Measurements from ENCODE around the gene MLLT3.

Gene MLLT3

GRCh38 chr9:20496328-20496727 is 126.0 kb downstream of the MLLT3 start:
- TF ChIP-seq, protein P1, sequence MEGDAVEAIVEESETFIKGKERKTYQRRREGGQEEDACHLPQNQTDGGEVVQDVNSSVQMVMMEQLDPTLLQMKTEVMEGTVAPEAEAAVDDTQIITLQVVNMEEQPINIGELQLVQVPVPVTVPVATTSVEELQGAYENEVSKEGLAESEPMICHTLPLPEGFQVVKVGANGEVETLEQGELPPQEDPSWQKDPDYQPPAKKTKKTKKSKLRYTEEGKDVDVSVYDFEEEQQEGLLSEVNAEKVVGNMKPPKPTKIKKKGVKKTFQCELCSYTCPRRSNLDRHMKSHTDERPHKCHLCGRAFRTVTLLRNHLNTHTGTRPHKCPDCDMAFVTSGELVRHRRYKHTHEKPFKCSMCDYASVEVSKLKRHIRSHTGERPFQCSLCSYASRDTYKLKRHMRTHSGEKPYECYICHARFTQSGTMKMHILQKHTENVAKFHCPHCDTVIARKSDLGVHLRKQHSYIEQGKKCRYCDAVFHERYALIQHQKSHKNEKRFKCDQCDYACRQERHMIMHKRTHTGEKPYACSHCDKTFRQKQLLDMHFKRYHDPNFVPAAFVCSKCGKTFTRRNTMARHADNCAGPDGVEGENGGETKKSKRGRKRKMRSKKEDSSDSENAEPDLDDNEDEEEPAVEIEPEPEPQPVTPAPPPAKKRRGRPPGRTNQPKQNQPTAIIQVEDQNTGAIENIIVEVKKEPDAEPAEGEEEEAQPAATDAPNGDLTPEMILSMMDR (IDR thresholded peaks at IDR 0.05; ENCODE audit: control insufficient read depth, insufficient read depth, low read depth, low read length, missing control alignments), result no peak
- no peak overlapping the region for H3K4me3 ChIP-seq (ENCODE audit: control insufficient read depth, low read depth, low read length)
- no peak for DNase-seq (ENCODE audit: low read depth)

DNA sequence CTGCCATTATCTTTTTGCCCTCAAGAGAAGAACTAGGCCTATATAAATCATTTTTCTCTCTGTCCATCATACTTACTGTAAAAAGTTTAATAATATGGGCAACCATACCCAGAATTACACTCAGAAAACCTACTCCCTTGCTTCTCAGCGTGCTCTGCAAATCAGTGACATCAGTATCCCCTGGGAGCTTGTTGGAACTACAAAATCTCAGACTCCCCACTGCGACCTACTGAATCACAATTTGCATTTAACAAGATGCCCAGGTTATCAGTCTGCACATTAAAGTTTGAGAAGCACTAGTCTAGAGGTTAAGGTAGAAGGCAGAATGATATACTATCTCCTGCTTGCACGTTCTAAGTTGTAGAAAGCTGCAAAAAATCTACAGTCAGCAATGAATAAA is 127.2 kb downstream of the MLLT3 start:
- no peak for DNase-seq (ENCODE audit: low read depth)
- no peak overlapping the region for H3K4me3 ChIP-seq (ENCODE audit: control insufficient read depth, low read depth, low read length)
- TF ChIP-seq, protein P1 (IDR thresholded peaks at IDR 0.05; ENCODE audit: control insufficient read depth, insufficient read depth, low read depth, low read length, missing control alignments), result no peak

- DNase-seq (ENCODE audit: low read depth), result no peak
- TF ChIP-seq, protein P1 (IDR thresholded peaks at IDR 0.05; ENCODE audit: control insufficient read depth, insufficient read depth, low read depth, low read length, missing control alignments), result no peak
- no peak overlapping the region for H3K4me3 ChIP-seq (ENCODE audit: control insufficient read depth, low read depth, low read length)
Measured at GRCh38 chr9:20494035-20494434, 128.3 kb downstream of the MLLT3 start.

DNA sequence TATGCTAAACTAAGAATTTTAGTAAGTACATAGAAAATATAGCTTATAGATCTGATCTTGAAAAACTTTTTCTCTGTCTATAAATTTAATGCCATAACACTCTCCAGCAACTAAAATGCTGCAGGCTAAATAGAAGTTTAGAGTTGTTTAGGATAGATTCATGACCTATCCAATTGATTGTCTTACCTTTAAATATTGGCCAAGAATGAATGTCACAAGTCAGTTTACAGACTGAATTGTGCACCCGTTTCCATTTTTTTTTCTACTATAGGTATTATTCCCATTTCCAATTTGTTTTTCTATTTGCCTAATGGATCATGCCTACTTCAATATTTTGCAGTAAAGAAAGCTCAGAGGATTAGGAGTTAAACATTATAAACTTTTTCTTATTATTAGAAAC is 129.5 kb downstream of the MLLT3 start:
- H3K4me3 ChIP-seq (ENCODE audit: control insufficient read depth, low read depth, low read length), result no peak overlapping the region
- no peak for DNase-seq (ENCODE audit: low read depth)
- TF ChIP-seq, protein P1 (IDR thresholded peaks at IDR 0.05; ENCODE audit: control insufficient read depth, insufficient read depth, low read depth, low read length, missing control alignments), result no peak

DNA sequence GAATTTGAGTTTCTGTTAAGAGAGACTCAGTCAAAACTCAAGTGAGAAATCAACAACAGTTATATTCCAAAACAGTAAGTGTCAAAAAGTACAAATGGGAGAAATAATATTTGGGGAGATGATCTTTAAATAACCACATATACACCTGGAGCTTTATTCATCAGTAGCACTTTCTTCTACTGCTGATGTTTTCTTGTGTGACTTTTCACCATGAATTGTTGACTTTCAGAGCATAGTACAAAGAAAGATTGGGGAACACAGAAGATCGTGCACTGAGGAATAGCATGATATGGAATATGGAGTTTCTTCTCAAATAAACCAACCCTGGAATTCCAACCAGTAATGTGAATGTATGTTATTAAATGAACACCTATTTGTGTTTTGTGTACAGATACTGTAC is 130.7 kb downstream of the MLLT3 start:
- DNase-seq (ENCODE audit: low read depth), result no peak
- TF ChIP-seq, protein P1 (IDR thresholded peaks at IDR 0.05; ENCODE audit: control insufficient read depth, insufficient read depth, low read depth, low read length, missing control alignments), result no peak
- no peak overlapping the region for H3K4me3 ChIP-seq (ENCODE audit: control insufficient read depth, low read depth, low read length)

DNA sequence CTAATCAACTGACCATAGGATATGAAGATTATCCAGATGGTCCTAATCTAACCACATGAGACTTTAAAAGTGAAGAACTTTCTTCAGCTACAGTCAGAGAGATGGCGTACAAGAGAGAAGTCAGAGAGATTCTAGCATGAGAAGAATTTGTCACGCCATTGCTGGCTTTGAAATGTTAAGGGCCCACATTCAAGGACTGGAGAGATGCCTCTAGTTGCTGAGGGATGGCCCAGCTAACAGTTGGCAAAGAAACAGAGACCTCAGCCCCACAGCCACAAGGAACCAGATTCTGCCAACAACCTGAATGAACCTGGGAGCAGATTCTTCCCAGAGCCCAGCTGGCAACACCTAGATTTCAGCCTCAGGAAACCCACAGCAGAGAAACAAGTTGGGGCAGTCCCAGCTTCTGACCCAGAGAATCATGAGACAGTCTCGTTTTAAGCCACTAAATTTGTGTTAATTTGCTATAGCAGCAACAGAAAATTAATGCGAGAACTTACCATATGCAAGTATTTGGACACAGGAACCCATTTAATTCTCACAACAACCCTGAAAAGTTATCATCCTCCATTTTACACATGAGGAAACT is 132.0 kb downstream of the MLLT3 start:
- TF ChIP-seq, protein P1 (IDR thresholded peaks at IDR 0.05; ENCODE audit: control insufficient read depth, insufficient read depth, low read depth, low read length, missing control alignments), result no peak
- DNase-seq (ENCODE audit: low read depth), result no peak

GRCh38 chr9:20488691-20489090 is 133.6 kb downstream of the MLLT3 start:
- no peak for DNase-seq (ENCODE audit: low read depth)
- TF ChIP-seq, protein P1 (IDR thresholded peaks at IDR 0.05; ENCODE audit: control insufficient read depth, insufficient read depth, low read depth, low read length, missing control alignments), result no peak
- H3K4me3 ChIP-seq (ENCODE audit: control insufficient read depth, low read depth, low read length), result no peak overlapping the region

More for the DNA sequence above, 132.0 kb downstream of the MLLT3 start:
- H3K4me3 ChIP-seq (ENCODE audit: control insufficient read depth, low read depth, low read length), result no peak overlapping the region
